HepG2 (cell line): ENCODE measurements around the gene TRIM54. TPM values are rescaled to one million over a fixed set of nuclear protein-coding genes. Genes with fewer than 3 reads are reported as not detected.
A peak's percentile ranks its signal among the peaks of the same experiment; 100 is the strongest.

Experiments used
- CBX1 ChIP-seq: IDR thresholded peaks from one replicate; pipeline ENCODE4 v1.6.1; 2016; ENCODE audit warnings: antibody characterized with exemption, low read depth
- EHMT2 ChIP-seq: fragments of 200-600 bp; sonication (generic); IDR thresholded peaks from 2 replicates; pipeline ENCODE4 v1.7.0; 2017; ENCODE audit warnings: antibody characterized with exemption, low read depth, low read length, borderline replicate concordance
- KAT8 ChIP-seq: IDR thresholded peaks from 2 replicates; pipeline ENCODE4 v1.6.1; 2016; ENCODE audit warnings: missing genetic modification reagents, missing compliant biosample characterization
- KDM6A ChIP-seq: IDR thresholded peaks from 2 replicates; pipeline ENCODE4 v1.6.1; 2016; ENCODE audit warnings: low read depth
- PHB2 ChIP-seq: fragments of 450-650 bp; IDR thresholded peaks from 2 replicates; pipeline ENCODE4 v1.6.1; 2018; ENCODE audit not compliant: partially characterized antibody
- POLR2AphosphoS5 ChIP-seq: IDR thresholded peaks from 2 replicates; pipeline ENCODE4 v1.6.1; 2012; ENCODE audit warnings: low read depth, low read length
- SAP130 ChIP-seq: IDR thresholded peaks from 2 replicates; pipeline ENCODE4 v1.6.1; 2016; ENCODE audit warnings: low read depth
- ZFY ChIP-seq: sonication (generic); formaldehyde crosslinking; IDR thresholded peaks from 2 replicates; pipeline ENCODE4 v1.4.0; 2020; ENCODE audit warnings: missing genetic modification reagents
- ZNF124 ChIP-seq: sonication (generic); formaldehyde crosslinking; IDR thresholded peaks from 2 replicates; pipeline ENCODE4 v1.4.0; 2020; ENCODE audit warnings: missing genetic modification reagents
- ZNF589 ChIP-seq: sonication (generic); formaldehyde crosslinking; conservative IDR thresholded peaks from 2 replicates; pipeline ENCODE4 v1.8.0; 2022; ENCODE audit warnings: mild to moderate bottlenecking, moderate library complexity, missing genetic modification reagents
- ZNF761 ChIP-seq: sonication (generic); formaldehyde crosslinking; conservative IDR thresholded peaks from 2 replicates; pipeline ENCODE4 v1.4.0; 2020; ENCODE audit warnings: mild to moderate bottlenecking, missing genetic modification reagents
- ZNF776 ChIP-seq: sonication (generic); formaldehyde crosslinking; IDR thresholded peaks from 2 replicates; pipeline ENCODE4 v1.4.0; 2020; ENCODE audit warnings: mild to moderate bottlenecking, missing genetic modification reagents
- ZSCAN29 ChIP-seq: sonication (generic); formaldehyde crosslinking; conservative IDR thresholded peaks from 2 replicates; pipeline ENCODE4 v1.4.0; 2020; ENCODE audit warnings: mild to moderate bottlenecking, missing genetic modification reagents
- polyA plus RNA-seq, 8 experiments: library from polyadenylated mRNA; depleted of rRNA in 3 of 8; stranded (reverse) in 7 of 8; unstranded in 1 of 8; fragments of >200 nt; fragmentation: Illumina TruSeq in 4 of 8; extraction: Trizol in 4 of 8; gene quantifications; 2 replicates each; pipeline versions ENCODE4 v1.2.1 to v1.2.3, GENCODE V29; 2011 to 2016; ENCODE audit warnings: low read depth in 4 of 8, missing spikeins in 1 of 8, mixed read lengths in 1 of 8; ENCODE audit not compliant: insufficient read depth in 1 of 8
- total RNA-seq, 5 experiments: library from RNA; depleted of rRNA; stranded (reverse); fragments of >200 nt; fragmentation: Illumina TruSeq; extraction: Trizol; gene quantifications; 2 replicates each; pipeline ENCODE4 v1.2.3, GENCODE V29; 2016; ENCODE audit warnings: low read depth in 1 of 5
- TF ChIP-seq, protein P1 (sequence below): sonication (generic); formaldehyde crosslinking; IDR thresholded peaks from 2 replicates; pipeline ENCODE4 v1.4.0; 2020; ENCODE audit warnings: low read depth, missing genetic modification reagents
- TF ChIP-seq, protein P2 (sequence below): IDR thresholded peaks from 2 replicates; pipeline ENCODE4 v1.6.1; 2016; ENCODE audit warnings: missing biosample characterization, missing genetic modification reagents, low read depth
- TF ChIP-seq, protein P3 (sequence below): sonication (generic); formaldehyde crosslinking; IDR thresholded peaks from 2 replicates; pipeline ENCODE4 v1.5.0; 2020; ENCODE audit warnings: mild to moderate bottlenecking, missing genetic modification reagents, borderline replicate concordance

The TRIM54 gene
- total and polyA plus RNA-seq, 2 of the 13 experiments (the other 11 are each of a cell fraction or from before 2014, with no cell fraction given): 0.07 to 0.13 TPM

- TF ChIP-seq, protein P1, sequence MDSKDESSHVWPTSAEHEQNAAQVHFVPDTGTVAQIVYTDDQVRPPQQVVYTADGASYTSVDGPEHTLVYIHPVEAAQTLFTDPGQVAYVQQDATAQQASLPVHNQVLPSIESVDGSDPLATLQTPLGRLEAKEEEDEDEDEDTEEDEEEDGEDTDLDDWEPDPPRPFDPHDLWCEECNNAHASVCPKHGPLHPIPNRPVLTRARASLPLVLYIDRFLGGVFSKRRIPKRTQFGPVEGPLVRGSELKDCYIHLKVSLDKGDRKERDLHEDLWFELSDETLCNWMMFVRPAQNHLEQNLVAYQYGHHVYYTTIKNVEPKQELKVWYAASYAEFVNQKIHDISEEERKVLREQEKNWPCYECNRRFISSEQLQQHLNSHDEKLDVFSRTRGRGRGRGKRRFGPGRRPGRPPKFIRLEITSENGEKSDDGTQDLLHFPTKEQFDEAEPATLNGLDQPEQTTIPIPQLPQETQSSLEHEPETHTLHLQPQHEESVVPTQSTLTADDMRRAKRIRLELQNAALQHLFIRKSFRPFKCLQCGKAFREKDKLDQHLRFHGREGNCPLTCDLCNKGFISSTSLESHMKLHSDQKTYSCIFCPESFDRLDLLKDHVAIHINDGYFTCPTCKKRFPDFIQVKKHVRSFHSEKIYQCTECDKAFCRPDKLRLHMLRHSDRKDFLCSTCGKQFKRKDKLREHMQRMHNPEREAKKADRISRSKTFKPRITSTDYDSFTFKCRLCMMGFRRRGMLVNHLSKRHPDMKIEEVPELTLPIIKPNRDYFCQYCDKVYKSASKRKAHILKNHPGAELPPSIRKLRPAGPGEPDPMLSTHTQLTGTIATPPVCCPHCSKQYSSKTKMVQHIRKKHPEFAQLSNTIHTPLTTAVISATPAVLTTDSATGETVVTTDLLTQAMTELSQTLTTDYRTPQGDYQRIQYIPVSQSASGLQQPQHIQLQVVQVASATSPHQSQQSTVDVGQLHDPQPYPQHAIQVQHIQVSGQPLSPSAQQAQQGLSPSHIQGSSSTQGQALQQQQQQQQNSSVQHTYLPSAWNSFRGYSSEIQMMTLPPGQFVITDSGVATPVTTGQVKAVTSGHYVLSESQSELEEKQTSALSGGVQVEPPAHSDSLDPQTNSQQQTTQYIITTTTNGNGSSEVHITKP (CRISPR knock-in tag): peak; percentile 94
- TF ChIP-seq KAT8 (CRISPR knock-in tag): peak; percentile 96
- 0 out of 2 replicates have a peak, but pooled peaks have one; percentile 21 for TF ChIP-seq ZSCAN29
- peak; percentile 96; the same call in 1 of the 2 replicates for TF ChIP-seq ZNF124 (CRISPR knock-in tag)
- TF ChIP-seq, protein P2, sequence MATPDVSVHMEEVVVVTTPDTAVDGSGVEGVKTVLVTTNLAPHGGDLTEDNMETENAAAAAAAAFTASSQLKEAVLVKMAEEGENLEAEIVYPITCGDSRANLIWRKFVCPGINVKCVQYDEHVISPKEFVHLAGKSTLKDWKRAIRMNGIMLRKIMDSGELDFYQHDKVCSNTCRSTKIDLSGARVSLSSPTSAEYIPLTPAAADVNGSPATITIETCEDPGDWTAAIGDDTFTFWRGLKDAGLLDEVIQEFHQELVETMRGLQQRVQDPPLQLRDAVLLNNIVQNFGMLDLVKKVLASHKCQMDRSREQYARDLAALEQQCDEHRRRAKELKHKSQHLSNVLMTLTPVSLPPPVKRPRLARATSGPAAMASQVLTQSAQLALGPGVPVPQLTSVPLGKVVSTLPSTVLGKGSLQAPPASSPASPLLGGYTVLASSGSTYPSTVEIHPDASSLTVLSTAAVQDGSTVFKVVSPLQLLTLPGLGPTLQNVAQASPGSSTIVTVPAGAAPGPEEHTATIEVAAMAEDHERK: peak; percentile 67; the same call in 1 of the 2 replicates
- no peak for TF ChIP-seq ZNF589
- TF ChIP-seq EHMT2: no peak
- TF ChIP-seq ZFY (CRISPR knock-in tag): peak; percentile 96
- TF ChIP-seq KDM6A (CRISPR knock-in tag): peak; percentile 45
- TF ChIP-seq SAP130 (CRISPR knock-in tag): peak; percentile 98
- TF ChIP-seq PHB2: no peak
- TF ChIP-seq ZNF761 (CRISPR knock-in tag): 0 out of 2 replicates have a peak, but pooled peaks have one; percentile 37
- TF ChIP-seq POLR2AphosphoS5: peak; percentile 97
- TF ChIP-seq, protein P3, sequence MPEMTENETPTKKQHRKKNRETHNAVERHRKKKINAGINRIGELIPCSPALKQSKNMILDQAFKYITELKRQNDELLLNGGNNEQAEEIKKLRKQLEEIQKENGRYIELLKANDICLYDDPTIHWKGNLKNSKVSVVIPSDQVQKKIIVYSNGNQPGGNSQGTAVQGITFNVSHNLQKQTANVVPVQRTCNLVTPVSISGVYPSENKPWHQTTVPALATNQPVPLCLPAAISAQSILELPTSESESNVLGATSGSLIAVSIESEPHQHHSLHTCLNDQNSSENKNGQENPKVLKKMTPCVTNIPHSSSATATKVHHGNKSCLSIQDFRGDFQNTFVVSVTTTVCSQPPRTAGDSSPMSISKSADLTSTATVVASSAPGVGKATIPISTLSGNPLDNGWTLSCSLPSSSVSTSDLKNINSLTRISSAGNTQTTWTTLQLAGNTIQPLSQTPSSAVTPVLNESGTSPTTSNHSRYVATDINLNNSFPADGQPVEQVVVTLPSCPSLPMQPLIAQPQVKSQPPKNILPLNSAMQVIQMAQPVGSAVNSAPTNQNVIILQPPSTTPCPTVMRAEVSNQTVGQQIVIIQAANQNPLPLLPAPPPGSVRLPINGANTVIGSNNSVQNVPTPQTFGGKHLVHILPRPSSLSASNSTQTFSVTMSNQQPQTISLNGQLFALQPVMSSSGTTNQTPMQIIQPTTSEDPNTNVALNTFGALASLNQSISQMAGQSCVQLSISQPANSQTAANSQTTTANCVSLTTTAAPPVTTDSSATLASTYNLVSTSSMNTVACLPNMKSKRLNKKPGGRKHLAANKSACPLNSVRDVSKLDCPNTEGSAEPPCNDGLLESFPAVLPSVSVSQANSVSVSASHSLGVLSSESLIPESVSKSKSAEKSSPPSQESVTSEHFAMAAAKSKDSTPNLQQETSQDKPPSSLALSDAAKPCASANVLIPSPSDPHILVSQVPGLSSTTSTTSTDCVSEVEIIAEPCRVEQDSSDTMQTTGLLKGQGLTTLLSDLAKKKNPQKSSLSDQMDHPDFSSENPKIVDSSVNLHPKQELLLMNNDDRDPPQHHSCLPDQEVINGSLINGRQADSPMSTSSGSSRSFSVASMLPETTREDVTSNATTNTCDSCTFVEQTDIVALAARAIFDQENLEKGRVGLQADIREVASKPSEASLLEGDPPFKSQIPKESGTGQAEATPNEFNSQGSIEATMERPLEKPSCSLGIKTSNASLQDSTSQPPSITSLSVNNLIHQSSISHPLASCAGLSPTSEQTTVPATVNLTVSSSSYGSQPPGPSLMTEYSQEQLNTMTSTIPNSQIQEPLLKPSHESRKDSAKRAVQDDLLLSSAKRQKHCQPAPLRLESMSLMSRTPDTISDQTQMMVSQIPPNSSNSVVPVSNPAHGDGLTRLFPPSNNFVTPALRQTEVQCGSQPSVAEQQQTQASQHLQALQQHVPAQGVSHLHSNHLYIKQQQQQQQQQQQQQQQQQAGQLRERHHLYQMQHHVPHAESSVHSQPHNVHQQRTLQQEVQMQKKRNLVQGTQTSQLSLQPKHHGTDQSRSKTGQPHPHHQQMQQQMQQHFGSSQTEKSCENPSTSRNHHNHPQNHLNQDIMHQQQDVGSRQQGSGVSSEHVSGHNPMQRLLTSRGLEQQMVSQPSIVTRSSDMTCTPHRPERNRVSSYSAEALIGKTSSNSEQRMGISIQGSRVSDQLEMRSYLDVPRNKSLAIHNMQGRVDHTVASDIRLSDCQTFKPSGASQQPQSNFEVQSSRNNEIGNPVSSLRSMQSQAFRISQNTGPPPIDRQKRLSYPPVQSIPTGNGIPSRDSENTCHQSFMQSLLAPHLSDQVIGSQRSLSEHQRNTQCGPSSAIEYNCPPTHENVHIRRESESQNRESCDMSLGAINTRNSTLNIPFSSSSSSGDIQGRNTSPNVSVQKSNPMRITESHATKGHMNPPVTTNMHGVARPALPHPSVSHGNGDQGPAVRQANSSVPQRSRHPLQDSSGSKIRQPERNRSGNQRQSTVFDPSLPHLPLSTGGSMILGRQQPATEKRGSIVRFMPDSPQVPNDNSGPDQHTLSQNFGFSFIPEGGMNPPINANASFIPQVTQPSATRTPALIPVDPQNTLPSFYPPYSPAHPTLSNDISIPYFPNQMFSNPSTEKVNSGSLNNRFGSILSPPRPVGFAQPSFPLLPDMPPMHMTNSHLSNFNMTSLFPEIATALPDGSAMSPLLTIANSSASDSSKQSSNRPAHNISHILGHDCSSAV (CRISPR knock-in tag): no peak
- TF ChIP-seq CBX1: peak; percentile 96
- TF ChIP-seq ZNF776: peak; percentile 94
Observed at GRCh38 chr2:27322766-27323595, 40.8 kb downstream of the TRIM54 start, which contains the start of gene MPV17 (continued).
